HFFc6 (cell line): Measurements from ENCODE around the gene MYO1A. TPM values are rescaled to one million over a fixed set of nuclear protein-coding genes. Genes with fewer than 3 reads are reported as not detected.

Experiments
- DNase-seq: peaks from one replicate; pipeline ENCODE4 v3.0.0-alpha.2; 2018
- H3K27ac Mint-ChIP-seq: 2 replicates; pipeline ENCODE4 v1.8.0; 2020; ENCODE audit warnings: mild to moderate bottlenecking, mixed read lengths
- H3K27me3 Mint-ChIP-seq: 2 replicates; pipeline ENCODE4 v1.8.0; 2021; ENCODE audit warnings: mild to moderate bottlenecking, moderate library complexity, mixed read lengths; ENCODE audit not compliant: insufficient read depth
- H3K36me3 Mint-ChIP-seq: 2 replicates; pipeline ENCODE4 v1.8.0; 2021; ENCODE audit warnings: low read depth, mixed read lengths
- H3K4me1 Mint-ChIP-seq: 2 replicates; pipeline ENCODE4 v1.8.0; 2020; ENCODE audit warnings: low read depth, mixed read lengths
- H3K4me3 Mint-ChIP-seq: 2 replicates; pipeline ENCODE4 v1.8.0; 2020; ENCODE audit warnings: mild to moderate bottlenecking, moderate library complexity, mixed read lengths
- H3K9me3 Mint-ChIP-seq: 2 replicates; pipeline ENCODE4 v1.8.0; 2020; ENCODE audit warnings: mild to moderate bottlenecking, mixed read lengths
- total RNA-seq, 6 experiments: library from RNA; stranded (reverse); fragmentation: NEBNext Ultra II Directional; extraction: Animal tissue kit (Norgen Biotek cat#: 25700); gene quantifications; 2 replicates in 1 of 6; 3 replicates in 5 of 6; pipeline ENCODE4 v1.2.3, GENCODE V29; 2021
- TF ChIP-seq, protein P1 (sequence below): fragments of 200-600 bp; sonication (generic); IDR thresholded peaks from 2 replicates; pipeline ENCODE4 v1.5.0; 2021; ENCODE audit warnings: antibody characterized with exemption, mild to moderate bottlenecking

Gene MYO1A
- total RNA-seq, 6 experiments from 2014 or later = 0.23 TPM; not detected in 5

GRCh38 chr12:57001448-57001906, 48.5 kb downstream of the MYO1A start:
- DNase-seq = peak; percentile 61
- Mint-ChIP-seq H3K27me3 (peaks cover 2% of the 10 kb centered on the region; the same call in 1 of the 2 replicates), H3K27ac (peak overlapping the region; percentile 21; the same call in 1 of the 2 replicates), H3K36me3 (peaks cover 17% of the 10 kb centered on the region), H3K4me3 (no peak overlapping the region), H3K4me1 (peaks cover 50% of the 10 kb centered on the region), H3K9me3 (no peaks in the 10 kb centered on the region)
- TF ChIP-seq, protein P1, sequence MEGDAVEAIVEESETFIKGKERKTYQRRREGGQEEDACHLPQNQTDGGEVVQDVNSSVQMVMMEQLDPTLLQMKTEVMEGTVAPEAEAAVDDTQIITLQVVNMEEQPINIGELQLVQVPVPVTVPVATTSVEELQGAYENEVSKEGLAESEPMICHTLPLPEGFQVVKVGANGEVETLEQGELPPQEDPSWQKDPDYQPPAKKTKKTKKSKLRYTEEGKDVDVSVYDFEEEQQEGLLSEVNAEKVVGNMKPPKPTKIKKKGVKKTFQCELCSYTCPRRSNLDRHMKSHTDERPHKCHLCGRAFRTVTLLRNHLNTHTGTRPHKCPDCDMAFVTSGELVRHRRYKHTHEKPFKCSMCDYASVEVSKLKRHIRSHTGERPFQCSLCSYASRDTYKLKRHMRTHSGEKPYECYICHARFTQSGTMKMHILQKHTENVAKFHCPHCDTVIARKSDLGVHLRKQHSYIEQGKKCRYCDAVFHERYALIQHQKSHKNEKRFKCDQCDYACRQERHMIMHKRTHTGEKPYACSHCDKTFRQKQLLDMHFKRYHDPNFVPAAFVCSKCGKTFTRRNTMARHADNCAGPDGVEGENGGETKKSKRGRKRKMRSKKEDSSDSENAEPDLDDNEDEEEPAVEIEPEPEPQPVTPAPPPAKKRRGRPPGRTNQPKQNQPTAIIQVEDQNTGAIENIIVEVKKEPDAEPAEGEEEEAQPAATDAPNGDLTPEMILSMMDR = peak; percentile 97

GRCh38 chr12:57000393-57000792, 49.5 kb downstream of the MYO1A start:
- peak; percentile 45 for DNase-seq
- no peaks in the 10 kb centered on the region for H3K9me3 Mint-ChIP-seq
- H3K36me3 Mint-ChIP-seq = peaks cover 17% of the 10 kb centered on the region
- H3K4me3 Mint-ChIP-seq = no peak overlapping the region
- H3K4me1 Mint-ChIP-seq = peaks cover 44% of the 10 kb centered on the region
- peaks cover 2% of the 10 kb centered on the region; the same call in 1 of the 2 replicates for H3K27me3 Mint-ChIP-seq
- TF ChIP-seq, protein P1 = no peak
- H3K27ac Mint-ChIP-seq = peak overlapping the region; percentile 43

DNA sequence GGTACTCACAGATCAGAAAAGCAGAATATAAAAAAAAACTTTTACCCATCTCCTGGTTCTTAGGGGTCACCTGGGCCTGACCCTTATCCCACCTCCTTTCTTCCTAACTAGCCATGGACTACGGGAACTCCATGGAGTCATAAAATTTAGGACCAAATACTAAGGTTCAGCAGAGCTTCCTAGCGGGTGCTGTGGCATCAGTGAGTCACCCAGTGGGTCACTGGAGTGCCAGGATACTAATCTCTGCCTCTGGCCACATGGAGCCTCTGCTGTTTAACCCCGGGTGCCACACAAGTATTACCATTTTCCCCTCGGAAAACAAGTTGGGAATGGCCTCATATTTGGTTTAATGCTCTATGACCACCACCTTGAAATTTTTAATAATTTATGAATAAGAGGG, 50.5 kb downstream of the MYO1A start:
- TF ChIP-seq, protein P1 = no peak
- Mint-ChIP-seq H3K27ac (no peak overlapping the region), H3K27me3 (peaks cover 2% of the 10 kb centered on the region), H3K4me3 (no peak overlapping the region), H3K4me1 (peaks cover 38% of the 10 kb centered on the region), H3K9me3 (no peaks in the 10 kb centered on the region), H3K36me3 (peaks cover 16% of the 10 kb centered on the region)
- DNase-seq = peak; percentile 27

GRCh38 chr12:56998981-56999380, 50.9 kb downstream of the MYO1A start:
- H3K36me3 Mint-ChIP-seq = peaks cover 12% of the 10 kb centered on the region
- DNase-seq = no peak
- peaks cover 38% of the 10 kb centered on the region for H3K4me1 Mint-ChIP-seq
- no peak overlapping the region for H3K4me3 Mint-ChIP-seq
- H3K27me3 Mint-ChIP-seq = peaks cover 2% of the 10 kb centered on the region
- TF ChIP-seq, protein P1 = no peak
- no peak overlapping the region for H3K27ac Mint-ChIP-seq
- H3K9me3 Mint-ChIP-seq = no peaks in the 10 kb centered on the region

GRCh38 chr12:56998316-56998715, 51.6 kb downstream of the MYO1A start:
- Mint-ChIP-seq H3K4me1 (peaks cover 38% of the 10 kb centered on the region), H3K36me3 (peaks cover 5% of the 10 kb centered on the region; the same call in 1 of the 2 replicates), H3K9me3 (no peaks in the 10 kb centered on the region), H3K4me3 (no peak overlapping the region), H3K27me3 (peaks cover 2% of the 10 kb centered on the region), H3K27ac (no peak overlapping the region)
- DNase-seq = no peak
- TF ChIP-seq, protein P1 = no peak
